SK-N-MC (cell line): ENCODE measurements around the gene QRFP.
"Not testable (repeated sequence)": the region's sequence is repeated elsewhere in the genome, so short reads cannot be mapped to it uniquely, and the experiment has no call there.

ENCODE experiments used
- EZH2 ChIP-seq: fragments of 200-600 bp; sonication (generic); IDR thresholded peaks from one replicate; pipeline ENCODE4 v1.6.1; 2017; ENCODE audit warnings: antibody characterized with exemption
- FOXP2 ChIP-seq: optimal IDR thresholded peaks from 2 replicates; pipeline ENCODE3; 2011; ENCODE audit warnings: mild to moderate bottlenecking, moderate library complexity; ENCODE audit not compliant: insufficient read depth; ENCODE audit errors: extremely low read length, control extremely low read depth
- POLR2AphosphoS5 ChIP-seq: IDR thresholded peaks from 2 replicates; pipeline ENCODE4 v1.6.1; 2012; ENCODE audit warnings: mild to moderate bottlenecking, low read depth, low read length, borderline replicate concordance

DNA sequence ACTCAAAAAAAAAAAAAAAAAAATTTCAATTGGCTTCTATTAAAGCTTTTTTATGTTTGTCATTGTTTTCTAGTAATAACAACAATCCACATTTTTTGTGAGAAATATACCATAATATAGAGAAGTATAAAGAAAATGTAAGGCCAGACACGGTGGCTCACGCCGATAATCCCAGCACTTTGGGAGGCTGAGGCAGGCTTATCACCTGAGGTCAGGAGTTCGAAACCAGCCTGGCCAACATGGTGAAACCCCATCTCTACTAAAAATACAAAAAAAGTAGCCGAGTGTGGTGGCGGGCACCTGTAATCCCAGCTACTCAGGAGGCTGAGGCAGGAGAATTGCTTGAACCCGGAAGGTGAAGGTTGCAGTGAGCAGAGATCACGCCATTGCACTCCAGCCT is 48.1 kb downstream of the QRFP start:
- not testable (repeated sequence) for TF ChIP-seq POLR2AphosphoS5, EZH2, FOXP2
